Osteoblast (primary cell): Measurements from ENCODE around the gene FBXL14. TPM values are rescaled to one million over a fixed set of nuclear protein-coding genes. Genes with fewer than 3 reads are reported as not detected.

Source experiments
- DNase-seq: peaks from one replicate; pipeline ENCODE4 v3.0.0; 2011; ENCODE audit warnings: low spot score, mixed read lengths; ENCODE audit not compliant: insufficient read length; ENCODE audit errors: missing footprints
- H2AFZ ChIP-seq: 2 replicates; pipeline ENCODE4 v1.6.0; 2011; ENCODE audit warnings: mild to moderate bottlenecking, low read length
- H3K27ac ChIP-seq: 2 replicates; pipeline ENCODE4 v1.5.1; 2011; ENCODE audit warnings: mild to moderate bottlenecking, low read depth, low read length, moderate library complexity
- H3K27me3 ChIP-seq: 2 replicates; pipeline ENCODE4 v1.6.0; 2012; ENCODE audit warnings: mild to moderate bottlenecking, control low read depth, inconsistent platforms, low read length, moderate library complexity; ENCODE audit not compliant: insufficient read depth
- H3K36me3 ChIP-seq: 2 replicates; pipeline ENCODE4 v1.5.1; 2011; ENCODE audit warnings: mild to moderate bottlenecking, low read length, control low read depth, moderate library complexity; ENCODE audit not compliant: insufficient read depth
- H3K4me1 ChIP-seq: 2 replicates; pipeline ENCODE4 v1.5.1; 2011; ENCODE audit warnings: mild to moderate bottlenecking, low read length, control low read depth, moderate library complexity; ENCODE audit not compliant: insufficient read depth
- H3K4me2 ChIP-seq: 2 replicates; pipeline ENCODE4 v1.6.0; 2011; ENCODE audit warnings: mild to moderate bottlenecking, low read length; ENCODE audit not compliant: insufficient read depth
- H3K4me3 ChIP-seq: fragments of 200-600 bp; sonication (generic); 3 replicates; pipeline ENCODE4 v1.5.1; 2012; ENCODE audit warnings: mild to moderate bottlenecking, low read length, inconsistent platforms; ENCODE audit not compliant: insufficient read depth
- H3K79me2 ChIP-seq: 2 replicates; pipeline ENCODE4 v1.6.0; 2012; ENCODE audit warnings: mild to moderate bottlenecking, low read length, control low read depth, inconsistent platforms; ENCODE audit not compliant: insufficient read depth
- H3K9me3 ChIP-seq: 2 replicates; pipeline ENCODE4 v1.5.1; 2011; ENCODE audit warnings: low read depth, low read length, control low read depth
- H4K20me1 ChIP-seq: 2 replicates; pipeline ENCODE4 v1.6.0; 2012; ENCODE audit warnings: mild to moderate bottlenecking, low read length, control low read depth; ENCODE audit not compliant: insufficient read depth
- total RNA-seq: library from RNA; depleted of rRNA; stranded (reverse); fragments of >200 nt; gene quantifications from 2 replicates; pipeline ENCODE4 v1.2.3, GENCODE V29; 2012
- TF ChIP-seq, protein P1 (sequence below): IDR thresholded peaks from 2 replicates; pipeline ENCODE4 v1.5.1; 2011; ENCODE audit warnings: mild to moderate bottlenecking, low read depth, low read length, moderate library complexity; ENCODE audit errors: extremely low read depth

The FBXL14 gene
- total RNA-seq, 1 donor, result 9.8 TPM

GRCh38 chr12:1532375-1533165 is 61.8 kb downstream of the FBXL14 start:
- Histone ChIP-seq H3K4me1 (peaks cover 54% of the 10 kb centered on the region), H4K20me1 (peaks cover 54% of the 10 kb centered on the region), H3K27me3 (no peaks in the 10 kb centered on the region), H3K27ac (peak overlapping the region; percentile 55), H3K79me2 (peaks cover 78% of the 10 kb centered on the region), H3K4me3 (peak overlapping the region; percentile 81), H2AFZ (no peak overlapping the region), H3K4me2 (peak overlapping the region; percentile 78), H3K36me3 (no peaks in the 10 kb centered on the region), H3K9me3 (no peaks in the 10 kb centered on the region)
- TF ChIP-seq, protein P1, sequence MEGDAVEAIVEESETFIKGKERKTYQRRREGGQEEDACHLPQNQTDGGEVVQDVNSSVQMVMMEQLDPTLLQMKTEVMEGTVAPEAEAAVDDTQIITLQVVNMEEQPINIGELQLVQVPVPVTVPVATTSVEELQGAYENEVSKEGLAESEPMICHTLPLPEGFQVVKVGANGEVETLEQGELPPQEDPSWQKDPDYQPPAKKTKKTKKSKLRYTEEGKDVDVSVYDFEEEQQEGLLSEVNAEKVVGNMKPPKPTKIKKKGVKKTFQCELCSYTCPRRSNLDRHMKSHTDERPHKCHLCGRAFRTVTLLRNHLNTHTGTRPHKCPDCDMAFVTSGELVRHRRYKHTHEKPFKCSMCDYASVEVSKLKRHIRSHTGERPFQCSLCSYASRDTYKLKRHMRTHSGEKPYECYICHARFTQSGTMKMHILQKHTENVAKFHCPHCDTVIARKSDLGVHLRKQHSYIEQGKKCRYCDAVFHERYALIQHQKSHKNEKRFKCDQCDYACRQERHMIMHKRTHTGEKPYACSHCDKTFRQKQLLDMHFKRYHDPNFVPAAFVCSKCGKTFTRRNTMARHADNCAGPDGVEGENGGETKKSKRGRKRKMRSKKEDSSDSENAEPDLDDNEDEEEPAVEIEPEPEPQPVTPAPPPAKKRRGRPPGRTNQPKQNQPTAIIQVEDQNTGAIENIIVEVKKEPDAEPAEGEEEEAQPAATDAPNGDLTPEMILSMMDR, result no peak
- DNase-seq, result peak; percentile 73

GRCh38 chr12:1531654-1532374 is 62.6 kb downstream of the FBXL14 start:
- H3K36me3 ChIP-seq, result no peaks in the 10 kb centered on the region
- peak; percentile 89 for DNase-seq
- peak overlapping the region; percentile 78 for H3K4me2 ChIP-seq
- H4K20me1 ChIP-seq, result peaks cover 47% of the 10 kb centered on the region
- peaks cover 59% of the 10 kb centered on the region for H3K4me1 ChIP-seq
- peaks cover 70% of the 10 kb centered on the region for H3K79me2 ChIP-seq
- H3K9me3 ChIP-seq, result no peaks in the 10 kb centered on the region
- peak overlapping the region; percentile 57 for H3K27ac ChIP-seq
- no peak overlapping the region for H2AFZ ChIP-seq
- no peaks in the 10 kb centered on the region for H3K27me3 ChIP-seq
- H3K4me3 ChIP-seq, result peak overlapping the region; percentile 81
- TF ChIP-seq, protein P1, result no peak

DNA sequence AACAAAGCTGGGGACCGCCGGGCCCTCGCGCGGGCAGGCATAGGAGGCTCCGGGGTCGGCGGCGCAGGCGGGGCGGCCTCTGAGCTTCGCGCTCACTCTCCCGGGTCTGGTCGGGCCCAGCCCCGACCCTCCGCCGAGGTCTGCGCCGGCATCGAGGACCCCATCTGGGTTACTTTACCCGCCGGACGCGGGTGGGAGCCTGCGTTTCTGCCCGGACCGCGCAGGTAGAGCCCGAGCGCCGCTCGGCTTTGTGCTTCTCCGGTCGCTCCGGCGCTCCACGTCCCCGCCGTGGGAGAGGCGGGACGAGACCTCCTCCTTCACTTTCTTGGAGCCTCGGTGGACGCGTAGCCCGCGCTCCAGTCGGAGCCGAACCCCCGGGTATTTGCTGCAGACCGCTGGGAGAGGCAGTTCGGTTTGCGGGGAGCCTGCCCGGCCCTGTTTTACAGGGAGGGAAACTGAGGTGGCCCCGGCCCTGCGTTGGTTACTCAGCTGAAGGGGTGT is 63.2 kb downstream of the FBXL14 start:
- peak; percentile 89 for DNase-seq
- H2AFZ ChIP-seq, result no peak overlapping the region
- no peaks in the 10 kb centered on the region for H3K36me3 ChIP-seq

More for the DNA sequence above, 63.2 kb downstream of the FBXL14 start:
- H3K27me3 ChIP-seq, result no peaks in the 10 kb centered on the region
- no peaks in the 10 kb centered on the region for H3K9me3 ChIP-seq
- peaks cover 59% of the 10 kb centered on the region for H3K4me1 ChIP-seq
- H3K4me2 ChIP-seq, result peak overlapping the region; percentile 78
- H3K79me2 ChIP-seq, result peaks cover 68% of the 10 kb centered on the region
- peak overlapping the region; percentile 57 for H3K27ac ChIP-seq
- H4K20me1 ChIP-seq, result peaks cover 41% of the 10 kb centered on the region
- peak overlapping the region; percentile 81 for H3K4me3 ChIP-seq
- TF ChIP-seq, protein P1, result no peak
